Upper lobe of right lung (tissue), 1 donor: ENCODE data around the gene MAGI2. TPM values are rescaled to one million over a fixed set of nuclear protein-coding genes. Genes with fewer than 3 reads are reported as not detected.

ENCODE experiments used
- ATAC-seq: fragments of 200-7000 bp; cut with Tn5 transposase; one replicate; pipeline ENCODE4 v1.9.1; 2020; ENCODE audit warnings: mild to moderate bottlenecking, moderate library complexity
- DNase-seq: peaks from one replicate; pipeline ENCODE4 v3.0.0-alpha.2; 2020
- H3K27ac ChIP-seq: fragments of 200-600 bp; one replicate; pipeline ENCODE4 v1.8.0; 2022
- H3K27me3 ChIP-seq: fragments of 200-600 bp; one replicate; pipeline ENCODE4 v1.8.0; 2022; ENCODE audit warnings: mild to moderate bottlenecking
- H3K36me3 ChIP-seq: fragments of 200-600 bp; one replicate; pipeline ENCODE4 v1.8.0; 2022
- H3K4me1 ChIP-seq: fragments of 200-600 bp; one replicate; pipeline ENCODE4 v1.8.0; 2022
- H3K4me3 ChIP-seq: fragments of 200-600 bp; one replicate; pipeline ENCODE4 v1.8.0; 2022; ENCODE audit warnings: mild to moderate bottlenecking
- H3K9me3 ChIP-seq: fragments of 200-600 bp; one replicate; pipeline ENCODE4 v1.8.0; 2022
- intact Hi-C: fragments of 100-400 bp; cut with DNase I; formaldehyde crosslinking; loops from one replicate; pipeline ENCODE4 v1.11.0; 2022
- total RNA-seq: library from RNA; stranded (reverse); fragmentation: NEBNext Ultra II Directional; extraction: Animal tissue kit (Norgen Biotek cat#: 25700); gene quantifications from one replicate; pipeline ENCODE4 v1.2.1, GENCODE V29; 2021
- TF ChIP-seq, protein P1 (sequence below): fragments of 200-600 bp; IDR thresholded peaks from one replicate; pipeline ENCODE4 v1.8.0; 2022; ENCODE audit warnings: antibody characterized with exemption
- donor health status: DM: no; HTN: yes; CAD: no; lungs with severe emphysema.

Gene MAGI2
- total RNA-seq, 1 donor from 2014 or later = 12.8 TPM

DNA sequence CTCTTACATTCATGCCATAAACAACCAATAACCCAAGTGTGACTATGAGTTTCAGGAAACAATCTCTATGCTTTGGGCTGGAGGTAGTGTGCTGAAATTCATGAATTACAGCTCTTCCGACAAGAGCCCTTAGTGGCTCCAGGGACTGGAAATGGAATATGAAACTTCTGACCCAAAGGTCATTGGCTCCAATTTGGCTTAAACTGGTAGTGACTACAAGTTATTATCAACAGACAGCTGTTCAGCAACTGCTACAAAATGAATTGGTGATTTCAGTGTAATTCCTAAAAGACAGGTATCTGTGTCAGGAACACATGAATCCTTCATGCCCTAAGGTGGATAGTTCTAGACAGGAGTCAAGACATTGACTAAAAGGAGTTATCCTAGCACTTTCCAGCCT, 909.5 kb downstream of the MAGI2 start:
- Histone ChIP-seq H3K27me3 (no peaks in the 10 kb centered on the region), H3K27ac (no peak overlapping the region), H3K36me3 (no peaks in the 10 kb centered on the region), H3K9me3 (no peaks in the 10 kb centered on the region), H3K4me3 (no peak overlapping the region), H3K4me1 (no peaks in the 10 kb centered on the region)
- ATAC-seq (no peak), DNase-seq (no peak)
- intact Hi-C loops = no loop called here
- TF ChIP-seq, protein P1, sequence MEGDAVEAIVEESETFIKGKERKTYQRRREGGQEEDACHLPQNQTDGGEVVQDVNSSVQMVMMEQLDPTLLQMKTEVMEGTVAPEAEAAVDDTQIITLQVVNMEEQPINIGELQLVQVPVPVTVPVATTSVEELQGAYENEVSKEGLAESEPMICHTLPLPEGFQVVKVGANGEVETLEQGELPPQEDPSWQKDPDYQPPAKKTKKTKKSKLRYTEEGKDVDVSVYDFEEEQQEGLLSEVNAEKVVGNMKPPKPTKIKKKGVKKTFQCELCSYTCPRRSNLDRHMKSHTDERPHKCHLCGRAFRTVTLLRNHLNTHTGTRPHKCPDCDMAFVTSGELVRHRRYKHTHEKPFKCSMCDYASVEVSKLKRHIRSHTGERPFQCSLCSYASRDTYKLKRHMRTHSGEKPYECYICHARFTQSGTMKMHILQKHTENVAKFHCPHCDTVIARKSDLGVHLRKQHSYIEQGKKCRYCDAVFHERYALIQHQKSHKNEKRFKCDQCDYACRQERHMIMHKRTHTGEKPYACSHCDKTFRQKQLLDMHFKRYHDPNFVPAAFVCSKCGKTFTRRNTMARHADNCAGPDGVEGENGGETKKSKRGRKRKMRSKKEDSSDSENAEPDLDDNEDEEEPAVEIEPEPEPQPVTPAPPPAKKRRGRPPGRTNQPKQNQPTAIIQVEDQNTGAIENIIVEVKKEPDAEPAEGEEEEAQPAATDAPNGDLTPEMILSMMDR = no peak

DNA sequence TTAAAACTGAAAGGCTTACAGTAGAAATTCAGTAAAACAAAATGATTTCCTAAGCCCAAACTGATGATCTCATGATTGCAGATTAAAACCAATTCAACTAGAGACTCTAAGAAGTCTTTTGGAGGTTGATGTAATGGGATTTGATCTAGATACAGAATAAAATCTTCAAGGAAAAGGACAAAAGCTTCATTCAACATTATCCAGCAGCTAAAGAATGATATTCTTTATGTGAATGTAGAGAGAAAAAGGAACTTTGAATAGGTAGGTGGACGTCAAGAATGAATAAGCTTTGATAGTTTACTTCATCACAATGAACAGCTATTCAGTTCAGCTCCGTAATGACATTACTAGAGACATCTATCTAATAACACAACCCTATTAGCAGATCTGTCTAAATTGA, 910.5 kb downstream of the MAGI2 start:
- H3K4me1 ChIP-seq = no peaks in the 10 kb centered on the region
- H3K27ac ChIP-seq = no peak overlapping the region
- no peaks in the 10 kb centered on the region for H3K27me3 ChIP-seq
- no peaks in the 10 kb centered on the region for H3K9me3 ChIP-seq
- no peaks in the 10 kb centered on the region for H3K36me3 ChIP-seq
- ATAC-seq (no peak), DNase-seq (no peak)
- intact Hi-C loops = no loop called here
- TF ChIP-seq, protein P1 = no peak
- no peak overlapping the region for H3K4me3 ChIP-seq

DNA sequence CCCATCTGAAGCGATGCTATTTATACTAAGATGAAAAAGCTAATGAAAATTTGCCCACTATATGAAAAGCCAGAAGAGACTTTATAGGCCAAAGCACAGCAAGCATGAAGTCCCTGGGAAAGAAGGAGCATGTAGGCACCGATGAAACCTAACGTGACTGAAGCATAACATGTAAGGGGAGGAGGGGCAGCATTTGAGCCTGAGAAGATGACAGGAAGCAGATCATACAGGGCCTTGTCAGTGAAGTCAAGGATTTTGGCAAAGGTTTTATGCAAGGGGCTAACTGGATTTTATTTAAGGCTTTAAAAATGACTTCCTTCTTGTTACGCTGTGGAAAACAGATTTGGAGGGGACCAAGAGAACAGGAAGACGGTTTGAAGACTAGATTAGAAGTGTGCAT, 910.9 kb downstream of the MAGI2 start:
- H3K4me3 ChIP-seq = no peak overlapping the region
- DNase-seq = no peak
- TF ChIP-seq, protein P1 = no peak
- H3K4me1 ChIP-seq = no peaks in the 10 kb centered on the region
- H3K36me3 ChIP-seq = no peaks in the 10 kb centered on the region
- no peak overlapping the region for H3K27ac ChIP-seq
- intact Hi-C loops = no loop called here
- H3K9me3 ChIP-seq = no peaks in the 10 kb centered on the region
- H3K27me3 ChIP-seq = no peaks in the 10 kb centered on the region
- ATAC-seq = no peak

DNA sequence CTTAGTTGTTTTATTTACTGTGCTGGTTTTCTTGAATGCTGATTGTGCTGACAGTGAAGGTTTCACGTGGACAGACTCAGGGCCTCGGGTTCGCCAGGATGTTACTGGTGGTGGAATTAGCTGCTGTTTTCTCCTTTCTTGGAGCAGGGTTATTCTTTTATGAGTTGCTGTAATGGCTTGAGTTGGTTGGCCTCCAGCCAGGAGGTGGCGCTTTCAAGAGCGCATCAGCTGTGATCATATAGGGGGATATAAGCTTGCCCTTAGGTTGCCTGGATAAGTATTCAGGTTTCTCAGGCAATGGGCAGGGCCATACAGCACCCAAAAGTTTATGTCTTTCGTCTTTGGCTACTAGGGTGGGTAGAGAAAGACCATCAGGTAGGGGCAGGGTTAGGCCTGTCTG, 913.6 kb downstream of the MAGI2 start:
- ATAC-seq = no peak
- intact Hi-C loops = no loop called here
- Histone ChIP-seq H3K9me3 (no peaks in the 10 kb centered on the region), H3K27ac (no peak overlapping the region), H3K36me3 (no peaks in the 10 kb centered on the region), H3K4me1 (no peaks in the 10 kb centered on the region), H3K4me3 (no peak overlapping the region), H3K27me3 (no peaks in the 10 kb centered on the region)
- DNase-seq = no peak
- TF ChIP-seq, protein P1 = no peak

GRCh38 chr7:78535655-78536054, 917.8 kb downstream of the MAGI2 start:
- H3K27ac ChIP-seq = no peak overlapping the region
- intact Hi-C loops = no loop called here
- H3K4me1 ChIP-seq = no peaks in the 10 kb centered on the region
- H3K36me3 ChIP-seq = no peaks in the 10 kb centered on the region
- DNase-seq = no peak
- no peaks in the 10 kb centered on the region for H3K9me3 ChIP-seq
- H3K27me3 ChIP-seq = no peaks in the 10 kb centered on the region
- no peak for ATAC-seq
- TF ChIP-seq, protein P1 = no peak
- H3K4me3 ChIP-seq = no peak overlapping the region

GRCh38 chr7:78530351-78530750, 923.1 kb downstream of the MAGI2 start:
- Histone ChIP-seq H3K4me3 (no peak overlapping the region), H3K27ac (no peak overlapping the region), H3K27me3 (no peaks in the 10 kb centered on the region), H3K4me1 (no peaks in the 10 kb centered on the region), H3K9me3 (no peaks in the 10 kb centered on the region), H3K36me3 (no peaks in the 10 kb centered on the region)
- ATAC-seq (no peak), DNase-seq (no peak)
- intact Hi-C loops = no loop called here
- TF ChIP-seq, protein P1 = no peak
